K562 (cell line): Measurements from ENCODE around the gene PRMT5. TPM values are rescaled to one million over a fixed set of nuclear protein-coding genes. Genes with fewer than 3 reads are reported as not detected.

Experiments
- EHMT2 ChIP-seq: fragments of 450-650 bp; IDR thresholded peaks from 2 replicates; pipeline ENCODE4 v1.6.1; 2018; ENCODE audit warnings: antibody characterized with exemption
- EZH2 ChIP-seq: IDR thresholded peaks from 2 replicates; pipeline ENCODE4 v1.6.1; 2012; ENCODE audit warnings: low read depth, mild to moderate bottlenecking, inconsistent platforms, low read length, borderline replicate concordance
- GATAD2A ChIP-seq: fragments of 450-650 bp; IDR thresholded peaks from 2 replicates; pipeline ENCODE4 v1.6.1; 2017
- MIER1 ChIP-seq: fragments of 450-650 bp; IDR thresholded peaks from 2 replicates; pipeline ENCODE4 v1.6.1; 2016; ENCODE audit warnings: antibody characterized with exemption, mild to moderate bottlenecking, low read depth
- MYBL2 ChIP-seq, 2 experiments: fragments of 450-650 bp in 1 of 2; sonication (generic) in 1 of 2; formaldehyde crosslinking in 1 of 2; IDR thresholded peaks; 2 replicates each; pipeline versions ENCODE4 v1.6.1 to v1.8.1; 2017 to 2022; ENCODE audit warnings: borderline replicate concordance in 1 of 2, inconsistent platforms in 1 of 2, low read depth in 1 of 2, mild to moderate bottlenecking in 1 of 2, missing genetic modification reagents in 1 of 2, moderate library complexity in 1 of 2
- RFX1 ChIP-seq: fragments of 450-650 bp; IDR thresholded peaks from 2 replicates; pipeline ENCODE4 v1.6.1; 2016; ENCODE audit warnings: mild to moderate bottlenecking, moderate library complexity
- SIX5 ChIP-seq, 2 experiments: IDR thresholded peaks; 2 replicates each; pipeline ENCODE4 v1.6.1; 2011; ENCODE audit warnings: low read length in 2 of 2, borderline replicate concordance in 1 of 2, low read depth in 1 of 2, mild to moderate bottlenecking in 1 of 2, moderate library complexity in 1 of 2; ENCODE audit not compliant: insufficient read depth in 1 of 2
- TBP ChIP-seq: optimal IDR thresholded peaks from 2 replicates; pipeline ENCODE3; 2011; ENCODE audit warnings: low read depth, low read length, improper control_type of control experiment
- ZC3H11A ChIP-seq: IDR thresholded peaks from 2 replicates; pipeline ENCODE4 v1.6.1; 2012; ENCODE audit warnings: low read depth, low read length, improper control_type of control experiment
- ZNF3 ChIP-seq: fragments of 250-450 bp; sonication (Bioruptor Pico); IDR thresholded peaks from 2 replicates; pipeline ENCODE4 v1.5.0; 2021; ENCODE audit warnings: mild to moderate bottlenecking, moderate library complexity
- ZNF561 ChIP-seq: fragments of 450-650 bp; formaldehyde crosslinking; conservative IDR thresholded peaks from 2 replicates; pipeline ENCODE4 v1.4.0; 2020; ENCODE audit warnings: mild to moderate bottlenecking, moderate library complexity
- ZSCAN32 ChIP-seq: fragments of 450-650 bp; formaldehyde crosslinking; IDR thresholded peaks from 2 replicates; pipeline ENCODE4 v1.4.0; 2020; ENCODE audit warnings: mild to moderate bottlenecking, moderate library complexity
- polyA plus RNA-seq, 8 experiments: library from polyadenylated mRNA; depleted of rRNA in 4 of 8; stranded (reverse) in 5 of 8; unstranded in 3 of 8; fragments of >200 nt; fragmentation: Nextera tagmentation in 2 of 8; fragmentation: Illumina TruSeq in 1 of 8; extraction: Ambion mirVana in 2 of 8; extraction: Trizol in 1 of 8; gene quantifications; 2 replicates each; pipeline versions ENCODE4 v1.2.1 to v1.2.3, GENCODE V29; 2011 to 2014; ENCODE audit warnings: inconsistent platforms in 1 of 8, missing spikeins in 1 of 8
- total RNA-seq, 7 experiments: library from RNA; depleted of rRNA in 6 of 7; stranded (reverse); fragments of >200 nt in 6 of 7; fragmentation: Illumina TruSeq in 2 of 7; extraction: Trizol in 2 of 7; gene quantifications; 2 replicates each; pipeline versions ENCODE4 v1.2.1 to v1.2.3, GENCODE V29; 2011 to 2021; ENCODE audit warnings: low replicate concordance in 1 of 7
- TF ChIP-seq, protein P1 (sequence below), 2 experiments: fragments of 450-650 bp; conservative IDR thresholded peaks; 2 replicates each; pipeline ENCODE4 v1.6.1; 2017; ENCODE audit warnings: mild to moderate bottlenecking in 2 of 2, moderate library complexity in 2 of 2
- TF ChIP-seq, protein P2 (sequence below): fragments of 450-650 bp; IDR thresholded peaks from 2 replicates; pipeline ENCODE4 v1.6.1; 2016; ENCODE audit warnings: missing biosample characterization, missing genetic modification characterization
- TF ChIP-seq, protein P3 (sequence below): sonication (generic); formaldehyde crosslinking; IDR thresholded peaks from 2 replicates; pipeline ENCODE4 v1.8.1; 2022; ENCODE audit warnings: missing genetic modification reagents
- TF ChIP-seq, protein P4 (sequence below): sonication (generic); formaldehyde crosslinking; IDR thresholded peaks from 2 replicates; pipeline ENCODE4 v1.8.0; 2022; ENCODE audit warnings: missing genetic modification reagents, mild to moderate bottlenecking, borderline replicate concordance
- TF ChIP-seq, protein P5 (sequence below): fragments of 450-650 bp; IDR thresholded peaks from 2 replicates; pipeline ENCODE4 v1.6.1; 2016; ENCODE audit warnings: mild to moderate bottlenecking
- TF ChIP-seq, protein P6 (sequence below): fragments of 250-450 bp; sonication (Bioruptor Pico); IDR thresholded peaks from 2 replicates; pipeline ENCODE4 v1.8.0; 2021; ENCODE audit warnings: moderate library complexity, mild to moderate bottlenecking, inconsistent platforms

The PRMT5 gene
- total and polyA plus RNA-seq, 9 of the 15 experiments (the other 6 are each of a cell fraction or from before 2014, with no cell fraction given): 114 to 552 (median 222) TPM

DNA sequence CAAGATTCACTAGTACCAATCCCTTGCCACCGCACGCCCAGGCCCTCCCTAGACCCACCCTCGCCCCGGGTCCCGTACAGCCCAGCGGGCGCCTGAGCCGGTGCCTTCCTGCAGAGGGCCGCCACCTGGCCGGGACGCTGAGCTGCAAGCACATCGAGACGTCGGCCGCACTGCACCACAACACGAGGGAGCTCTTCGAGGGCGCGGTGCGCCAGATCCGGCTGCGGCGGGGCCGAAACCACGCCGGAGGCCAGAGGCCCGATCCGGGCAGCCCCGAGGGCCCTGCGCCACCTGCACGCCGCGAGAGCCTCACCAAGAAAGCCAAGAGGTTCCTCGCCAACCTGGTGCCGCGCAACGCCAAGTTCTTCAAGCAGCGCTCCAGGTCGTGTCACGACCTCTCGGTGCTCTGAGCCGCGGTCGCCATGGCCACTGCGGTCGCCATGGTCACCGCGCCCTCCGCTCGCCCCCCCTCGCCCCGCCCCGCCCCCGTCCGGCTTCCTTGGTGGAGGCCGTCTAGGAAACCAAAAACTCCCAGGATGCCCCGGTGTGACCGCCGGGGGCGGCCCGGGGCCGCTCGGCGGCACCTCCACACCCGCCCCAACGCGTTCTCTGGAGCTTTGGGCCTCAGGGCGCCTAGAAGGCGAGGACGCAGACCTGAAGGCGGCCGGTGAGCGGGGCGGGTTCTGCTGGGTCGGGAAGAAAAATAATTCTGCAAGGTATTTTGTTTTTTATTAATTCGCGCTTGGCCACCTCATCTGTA is 42.5 kb downstream of the PRMT5 start (continued):
- TF ChIP-seq MIER1: no peak
- no peak for TF ChIP-seq ZNF3 (CRISPR knock-in tag)
- TF ChIP-seq, protein P1, sequence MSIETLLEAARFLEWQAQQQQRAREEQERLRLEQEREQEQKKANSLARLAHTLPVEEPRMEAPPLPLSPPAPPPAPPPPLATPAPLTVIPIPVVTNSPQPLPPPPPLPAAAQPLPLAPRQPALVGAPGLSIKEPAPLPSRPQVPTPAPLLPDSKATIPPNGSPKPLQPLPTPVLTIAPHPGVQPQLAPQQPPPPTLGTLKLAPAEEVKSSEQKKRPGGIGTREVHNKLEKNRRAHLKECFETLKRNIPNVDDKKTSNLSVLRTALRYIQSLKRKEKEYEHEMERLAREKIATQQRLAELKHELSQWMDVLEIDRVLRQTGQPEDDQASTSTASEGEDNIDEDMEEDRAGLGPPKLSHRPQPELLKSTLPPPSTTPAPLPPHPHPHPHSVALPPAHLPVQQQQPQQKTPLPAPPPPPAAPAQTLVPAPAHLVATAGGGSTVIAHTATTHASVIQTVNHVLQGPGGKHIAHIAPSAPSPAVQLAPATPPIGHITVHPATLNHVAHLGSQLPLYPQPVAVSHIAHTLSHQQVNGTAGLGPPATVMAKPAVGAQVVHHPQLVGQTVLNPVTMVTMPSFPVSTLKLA (conservative IDR thresholded peaks at IDR 0.05): peak; percentile 45 to 64; a peak in 3 of 4 replicates
- TF ChIP-seq, protein P2, sequence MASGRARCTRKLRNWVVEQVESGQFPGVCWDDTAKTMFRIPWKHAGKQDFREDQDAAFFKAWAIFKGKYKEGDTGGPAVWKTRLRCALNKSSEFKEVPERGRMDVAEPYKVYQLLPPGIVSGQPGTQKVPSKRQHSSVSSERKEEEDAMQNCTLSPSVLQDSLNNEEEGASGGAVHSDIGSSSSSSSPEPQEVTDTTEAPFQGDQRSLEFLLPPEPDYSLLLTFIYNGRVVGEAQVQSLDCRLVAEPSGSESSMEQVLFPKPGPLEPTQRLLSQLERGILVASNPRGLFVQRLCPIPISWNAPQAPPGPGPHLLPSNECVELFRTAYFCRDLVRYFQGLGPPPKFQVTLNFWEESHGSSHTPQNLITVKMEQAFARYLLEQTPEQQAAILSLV (tag): no peak
- TF ChIP-seq ZNF561: no peak
- TF ChIP-seq RFX1: peak; percentile 97
- TF ChIP-seq, protein P3, sequence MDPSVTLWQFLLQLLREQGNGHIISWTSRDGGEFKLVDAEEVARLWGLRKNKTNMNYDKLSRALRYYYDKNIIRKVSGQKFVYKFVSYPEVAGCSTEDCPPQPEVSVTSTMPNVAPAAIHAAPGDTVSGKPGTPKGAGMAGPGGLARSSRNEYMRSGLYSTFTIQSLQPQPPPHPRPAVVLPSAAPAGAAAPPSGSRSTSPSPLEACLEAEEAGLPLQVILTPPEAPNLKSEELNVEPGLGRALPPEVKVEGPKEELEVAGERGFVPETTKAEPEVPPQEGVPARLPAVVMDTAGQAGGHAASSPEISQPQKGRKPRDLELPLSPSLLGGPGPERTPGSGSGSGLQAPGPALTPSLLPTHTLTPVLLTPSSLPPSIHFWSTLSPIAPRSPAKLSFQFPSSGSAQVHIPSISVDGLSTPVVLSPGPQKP (CRISPR knock-in tag): no peak
- TF ChIP-seq EHMT2: no peak
- TF ChIP-seq, protein P4, sequence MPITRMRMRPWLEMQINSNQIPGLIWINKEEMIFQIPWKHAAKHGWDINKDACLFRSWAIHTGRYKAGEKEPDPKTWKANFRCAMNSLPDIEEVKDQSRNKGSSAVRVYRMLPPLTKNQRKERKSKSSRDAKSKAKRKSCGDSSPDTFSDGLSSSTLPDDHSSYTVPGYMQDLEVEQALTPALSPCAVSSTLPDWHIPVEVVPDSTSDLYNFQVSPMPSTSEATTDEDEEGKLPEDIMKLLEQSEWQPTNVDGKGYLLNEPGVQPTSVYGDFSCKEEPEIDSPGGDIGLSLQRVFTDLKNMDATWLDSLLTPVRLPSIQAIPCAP (CRISPR knock-in tag): no peak
- TF ChIP-seq MYBL2 (IDR thresholded peaks at IDR 0.05; ENCODE audit: low read depth): no peak
- TF ChIP-seq MYBL2 (CRISPR knock-in tag; IDR thresholded peaks at IDR 0.05; ENCODE audit: borderline replicate concordance): no peak
- TF ChIP-seq, protein P5, sequence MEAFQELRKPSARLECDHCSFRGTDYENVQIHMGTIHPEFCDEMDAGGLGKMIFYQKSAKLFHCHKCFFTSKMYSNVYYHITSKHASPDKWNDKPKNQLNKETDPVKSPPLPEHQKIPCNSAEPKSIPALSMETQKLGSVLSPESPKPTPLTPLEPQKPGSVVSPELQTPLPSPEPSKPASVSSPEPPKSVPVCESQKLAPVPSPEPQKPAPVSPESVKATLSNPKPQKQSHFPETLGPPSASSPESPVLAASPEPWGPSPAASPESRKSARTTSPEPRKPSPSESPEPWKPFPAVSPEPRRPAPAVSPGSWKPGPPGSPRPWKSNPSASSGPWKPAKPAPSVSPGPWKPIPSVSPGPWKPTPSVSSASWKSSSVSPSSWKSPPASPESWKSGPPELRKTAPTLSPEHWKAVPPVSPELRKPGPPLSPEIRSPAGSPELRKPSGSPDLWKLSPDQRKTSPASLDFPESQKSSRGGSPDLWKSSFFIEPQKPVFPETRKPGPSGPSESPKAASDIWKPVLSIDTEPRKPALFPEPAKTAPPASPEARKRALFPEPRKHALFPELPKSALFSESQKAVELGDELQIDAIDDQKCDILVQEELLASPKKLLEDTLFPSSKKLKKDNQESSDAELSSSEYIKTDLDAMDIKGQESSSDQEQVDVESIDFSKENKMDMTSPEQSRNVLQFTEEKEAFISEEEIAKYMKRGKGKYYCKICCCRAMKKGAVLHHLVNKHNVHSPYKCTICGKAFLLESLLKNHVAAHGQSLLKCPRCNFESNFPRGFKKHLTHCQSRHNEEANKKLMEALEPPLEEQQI: no peak
- TF ChIP-seq GATAD2A: no peak
- no peak for TF ChIP-seq EZH2
- no peak for TF ChIP-seq SIX5 (IDR thresholded peaks at IDR 0.05; ENCODE audit: borderline replicate concordance in 1 of 2, insufficient read depth in 1 of 2, low read depth in 1 of 2, low read length in 2 of 2)
- no peak for TF ChIP-seq ZC3H11A
- no peak for TF ChIP-seq ZSCAN32
- TF ChIP-seq, protein P6, sequence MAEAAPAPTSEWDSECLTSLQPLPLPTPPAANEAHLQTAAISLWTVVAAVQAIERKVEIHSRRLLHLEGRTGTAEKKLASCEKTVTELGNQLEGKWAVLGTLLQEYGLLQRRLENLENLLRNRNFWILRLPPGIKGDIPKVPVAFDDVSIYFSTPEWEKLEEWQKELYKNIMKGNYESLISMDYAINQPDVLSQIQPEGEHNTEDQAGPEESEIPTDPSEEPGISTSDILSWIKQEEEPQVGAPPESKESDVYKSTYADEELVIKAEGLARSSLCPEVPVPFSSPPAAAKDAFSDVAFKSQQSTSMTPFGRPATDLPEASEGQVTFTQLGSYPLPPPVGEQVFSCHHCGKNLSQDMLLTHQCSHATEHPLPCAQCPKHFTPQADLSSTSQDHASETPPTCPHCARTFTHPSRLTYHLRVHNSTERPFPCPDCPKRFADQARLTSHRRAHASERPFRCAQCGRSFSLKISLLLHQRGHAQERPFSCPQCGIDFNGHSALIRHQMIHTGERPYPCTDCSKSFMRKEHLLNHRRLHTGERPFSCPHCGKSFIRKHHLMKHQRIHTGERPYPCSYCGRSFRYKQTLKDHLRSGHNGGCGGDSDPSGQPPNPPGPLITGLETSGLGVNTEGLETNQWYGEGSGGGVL (CRISPR knock-in tag): no peak
- peak; percentile 15 for TF ChIP-seq TBP
